Activated naive CD8-positive, alpha-beta T cell (primary cell): ENCODE measurements around the gene RGS19.
"Not testable (repeated sequence)": the region's sequence is repeated elsewhere in the genome, so short reads cannot be mapped to it uniquely, and the experiment has no call there.

Experiments
- H3K27ac Mint-ChIP-seq: one replicate; pipeline ENCODE4 v1.8.0; 2021; ENCODE audit warnings: mixed read lengths
- H3K27me3 Mint-ChIP-seq: one replicate; pipeline ENCODE4 v1.8.0; 2021; ENCODE audit warnings: mixed read lengths
- H3K36me3 Mint-ChIP-seq: one replicate; pipeline ENCODE4 v1.8.0; 2021; ENCODE audit warnings: mixed read lengths
- H3K4me1 Mint-ChIP-seq: one replicate; pipeline ENCODE4 v1.8.0; 2021; ENCODE audit warnings: low read depth, mixed read lengths
- H3K4me3 Mint-ChIP-seq: one replicate; pipeline ENCODE4 v1.8.0; 2021; ENCODE audit warnings: mild to moderate bottlenecking, mixed read lengths
- H3K9me3 Mint-ChIP-seq: one replicate; pipeline ENCODE4 v1.8.0; 2021; ENCODE audit warnings: low read depth, mixed read lengths

RGS19 gene

GRCh38 chr20:64091340-64091739, 12.0 kb upstream of the RGS19 start:
- Mint-ChIP-seq H3K4me3 (no peak overlapping the region), H3K27ac (no peak overlapping the region), H3K4me1 (peaks cover 2% of the 10 kb centered on the region), H3K27me3 (no peaks in the 10 kb centered on the region), H3K36me3 (no peaks in the 10 kb centered on the region), H3K9me3 (no peaks in the 10 kb centered on the region)

- Mint-ChIP-seq H3K27ac (no peak overlapping the region), H3K4me3 (no peak overlapping the region), H3K9me3 (no peaks in the 10 kb centered on the region), H3K36me3 (no peaks in the 10 kb centered on the region), H3K27me3 (no peaks in the 10 kb centered on the region), H3K4me1 (peaks cover 2% of the 10 kb centered on the region)
These were observed 10.8 kb upstream of the RGS19 start for GRCh38 chr20:64090165-64090564.

GRCh38 chr20:64088586-64088985, 9.3 kb upstream of the RGS19 start:
- H3K27me3 Mint-ChIP-seq, H3K27ac Mint-ChIP-seq, H3K9me3 Mint-ChIP-seq: not testable (repeated sequence)

GRCh38 chr20:64087226-64087825, 8.0 kb upstream of the RGS19 start:
- H3K36me3 Mint-ChIP-seq, H3K27ac Mint-ChIP-seq, H3K4me3 Mint-ChIP-seq, H3K27me3 Mint-ChIP-seq, H3K9me3 Mint-ChIP-seq: not testable (repeated sequence)
- H3K4me1 Mint-ChIP-seq, result peaks cover 14% of the 10 kb centered on the region

More at GRCh38 chr20:64088586-64088985, 9.3 kb upstream of the RGS19 start:
- not testable (repeated sequence) for H3K4me3 Mint-ChIP-seq, H3K36me3 Mint-ChIP-seq, H3K4me1 Mint-ChIP-seq

- Mint-ChIP-seq H3K27me3 (no peaks in the 10 kb centered on the region), H3K4me1 (peaks cover 17% of the 10 kb centered on the region), H3K36me3 (no peaks in the 10 kb centered on the region), H3K27ac (no peak overlapping the region), H3K4me3 (no peak overlapping the region), H3K9me3 (no peaks in the 10 kb centered on the region)
These were observed 7.5 kb upstream of the RGS19 start for GRCh38 chr20:64086801-64087200.

GRCh38 chr20:64084685-64085152, 5.4 kb upstream of the RGS19 start:
- Mint-ChIP-seq H3K4me1 (peaks cover 23% of the 10 kb centered on the region), H3K27ac (no peak overlapping the region), H3K9me3 (no peaks in the 10 kb centered on the region), H3K27me3 (no peaks in the 10 kb centered on the region), H3K36me3 (no peaks in the 10 kb centered on the region), H3K4me3 (peak overlapping the region; percentile 91)

- peaks cover 25% of the 10 kb centered on the region for H3K4me1 Mint-ChIP-seq
- peak within 1 kb of the TSS; percentile 91 for H3K4me3 Mint-ChIP-seq
- H3K27me3 Mint-ChIP-seq, result no peaks in the 10 kb centered on the region
- peak within 1 kb of the TSS; percentile 70 for H3K27ac Mint-ChIP-seq
- H3K36me3 Mint-ChIP-seq, result no peaks in the 10 kb centered on the region
- H3K9me3 Mint-ChIP-seq, result no peaks in the 10 kb centered on the region
These were observed 4.7 kb upstream of the RGS19 start, which contains the start of gene LKAAEAR1 for GRCh38 chr20:64083804-64084684. Gene LKAAEAR1 (minus strand): TSS chr20:64084398. CDS start chr20:64084219, 179 bp downstream.

- Mint-ChIP-seq H3K4me1 (peaks cover 29% of the 10 kb centered on the region), H3K4me3 (peak overlapping the region; percentile 78), H3K27me3 (no peaks in the 10 kb centered on the region), H3K27ac (no peak overlapping the region), H3K9me3 (no peaks in the 10 kb centered on the region), H3K36me3 (no peaks in the 10 kb centered on the region)
These were observed 4.1 kb upstream of the RGS19 start for GRCh38 chr20:64083378-64083803.

- Mint-ChIP-seq H3K4me3 (peak overlapping the region; percentile 78), H3K27me3 (no peaks in the 10 kb centered on the region), H3K36me3 (no peaks in the 10 kb centered on the region), H3K9me3 (no peaks in the 10 kb centered on the region), H3K27ac (no peak overlapping the region), H3K4me1 (peaks cover 30% of the 10 kb centered on the region)
These were observed 3.6 kb upstream of the RGS19 start for GRCh38 chr20:64082820-64083377.

- Mint-ChIP-seq H3K4me1 (peaks cover 34% of the 10 kb centered on the region), H3K27ac (no peak overlapping the region), H3K27me3 (no peaks in the 10 kb centered on the region)
These were observed 2.9 kb upstream of the RGS19 start for GRCh38 chr20:64082126-64082731.

GRCh38 chr20:64081624-64081964, 2.3 kb upstream of the RGS19 start:
- H3K27ac Mint-ChIP-seq, result no peak overlapping the region
- H3K9me3 Mint-ChIP-seq, result no peaks in the 10 kb centered on the region
- H3K27me3 Mint-ChIP-seq, result no peaks in the 10 kb centered on the region
- no peaks in the 10 kb centered on the region for H3K36me3 Mint-ChIP-seq
- peak overlapping the region; percentile 63 for H3K4me3 Mint-ChIP-seq
- peaks cover 35% of the 10 kb centered on the region for H3K4me1 Mint-ChIP-seq

More at GRCh38 chr20:64082126-64082731, 2.9 kb upstream of the RGS19 start:
- peak overlapping the region; percentile 68 for H3K4me3 Mint-ChIP-seq
- no peaks in the 10 kb centered on the region for H3K9me3 Mint-ChIP-seq
- no peaks in the 10 kb centered on the region for H3K36me3 Mint-ChIP-seq

- Mint-ChIP-seq H3K4me1 (peaks cover 35% of the 10 kb centered on the region), H3K9me3 (no peaks in the 10 kb centered on the region), H3K27me3 (no peaks in the 10 kb centered on the region), H3K27ac (no peak overlapping the region), H3K4me3 (peak overlapping the region; percentile 76), H3K36me3 (no peaks in the 10 kb centered on the region)
These were observed 1.7 kb upstream of the RGS19 start for GRCh38 chr20:64080813-64081623.

GRCh38 chr20:64080013-64080812, 895 bp upstream of the RGS19 start, which contains the start of gene OPRL1:
Gene OPRL1 (plus strand): TSS chr20:64080082. CDS start chr20:64092721, 12,639 bp downstream.
- H3K9me3 Mint-ChIP-seq, result no peaks in the 10 kb centered on the region
- peak within 1 kb of the TSS; percentile 90 for H3K4me3 Mint-ChIP-seq
- no peaks in the 10 kb centered on the region for H3K27me3 Mint-ChIP-seq
- peak within 1 kb of the TSS; percentile 46 for H3K27ac Mint-ChIP-seq
- peaks cover 35% of the 10 kb centered on the region for H3K4me1 Mint-ChIP-seq
- no peaks in the 10 kb centered on the region for H3K36me3 Mint-ChIP-seq

GRCh38 chr20:64078934-64079272, 415 bp downstream of the RGS19 start:
- no peaks in the 10 kb centered on the region for H3K27me3 Mint-ChIP-seq
- no peaks in the 10 kb centered on the region for H3K36me3 Mint-ChIP-seq
- peak overlapping the region; percentile 46 for H3K27ac Mint-ChIP-seq
- peaks cover 32% of the 10 kb centered on the region for H3K4me1 Mint-ChIP-seq
- H3K9me3 Mint-ChIP-seq, result no peaks in the 10 kb centered on the region
- peak overlapping the region; percentile 90 for H3K4me3 Mint-ChIP-seq
